GM18526 (cell line): ENCODE data around the gene RAB13.
A peak's percentile ranks its signal among the peaks of the same experiment; 100 is the strongest.

ENCODE experiments used
- POLR2A ChIP-seq: IDR thresholded peaks from 3 replicates; pipeline ENCODE4 v1.6.1; 2011; ENCODE audit not compliant: insufficient read length; ENCODE audit errors: extremely low read depth

RAB13 gene

DNA sequence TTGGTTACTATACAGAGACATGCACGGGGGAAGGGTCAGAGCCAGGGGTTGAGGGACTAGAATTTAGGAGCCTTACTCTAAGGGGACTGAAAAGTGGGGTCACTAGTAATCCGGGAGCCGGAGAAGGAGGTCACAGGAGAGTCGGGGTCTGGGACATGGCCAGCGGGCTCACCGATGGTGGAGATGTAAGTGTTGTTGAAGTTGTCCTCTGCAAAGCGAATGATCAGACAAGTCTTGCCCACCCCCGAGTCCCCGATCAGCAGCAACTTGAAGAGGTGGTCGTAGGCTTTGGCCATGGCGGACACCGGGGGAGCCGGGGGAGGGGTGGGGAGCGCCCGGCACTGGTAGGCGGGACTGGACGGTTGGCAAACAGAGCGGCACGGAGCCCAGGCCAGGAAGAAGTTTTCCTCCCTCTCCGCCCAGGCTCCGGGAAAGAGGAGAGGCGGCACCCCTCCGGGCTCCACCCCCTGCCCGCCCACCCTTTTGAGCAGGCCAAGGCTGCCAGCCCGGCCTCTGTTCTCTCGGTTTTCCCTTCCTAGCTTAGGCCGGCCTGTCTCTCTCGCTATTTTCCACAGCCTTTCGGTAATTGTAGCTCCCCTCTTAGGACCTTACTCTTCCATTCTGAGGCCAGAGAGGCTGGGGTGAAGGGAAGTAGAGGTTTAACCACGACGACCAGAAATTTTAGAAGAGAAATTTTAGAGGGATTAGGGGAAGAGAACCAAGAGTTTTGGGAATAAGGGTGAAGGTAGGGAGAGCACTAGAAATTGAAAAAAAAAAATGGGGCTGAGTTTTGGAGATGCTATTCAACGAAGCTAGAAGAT is at the start of gene RAB13:
TSS of gene RAB13 (minus strand) at position 399 of the 821 bp plus-strand sequence. CDS start at position 296, 103 bp downstream.
- no peak for TF ChIP-seq POLR2A

- TF ChIP-seq POLR2A = no peak
These were observed 33.8 kb upstream of the RAB13 start for GRCh38 chr1:154019940-154020339.

- TF ChIP-seq POLR2A = no peak
These were observed 33.1 kb upstream of the RAB13 start for GRCh38 chr1:154019269-154019668.

- TF ChIP-seq POLR2A = no peak
These were observed 28.2 kb upstream of the RAB13 start for GRCh38 chr1:154014154-154014907.

- TF ChIP-seq POLR2A = no peak
These were observed 26.0 kb upstream of the RAB13 start for GRCh38 chr1:154012129-154012528.

- TF ChIP-seq POLR2A = no peak
These were observed 20.0 kb upstream of the RAB13 start for GRCh38 chr1:154006136-154006535.

GRCh38 chr1:154000420-154000819 is 14.3 kb upstream of the RAB13 start:
- no peak for TF ChIP-seq POLR2A

- no peak for TF ChIP-seq POLR2A
These were observed 9.5 kb upstream of the RAB13 start for GRCh38 chr1:153995640-153996039.

DNA sequence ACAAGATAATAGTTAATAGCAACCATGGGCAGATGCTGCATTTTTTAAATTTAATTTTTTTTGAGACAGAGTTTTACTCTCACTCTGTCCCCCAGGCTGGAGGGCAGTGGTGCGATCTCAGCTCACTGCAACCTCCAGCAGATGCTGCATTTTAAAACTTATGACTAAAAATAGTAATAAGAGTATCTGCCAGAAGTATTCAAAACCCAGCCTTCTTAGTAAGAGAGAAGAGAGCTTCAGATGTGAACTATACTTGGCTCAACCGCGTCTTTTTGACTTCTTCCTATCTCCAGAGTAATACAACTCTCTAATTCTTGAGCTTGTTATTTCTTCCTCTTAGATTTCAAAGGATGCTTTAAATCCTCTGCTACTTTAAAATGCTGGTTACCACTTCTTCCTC is 9.1 kb upstream of the RAB13 start:
- no peak for TF ChIP-seq POLR2A

GRCh38 chr1:153991806-153992205 is 5.7 kb upstream of the RAB13 start:
- TF ChIP-seq POLR2A = no peak

DNA sequence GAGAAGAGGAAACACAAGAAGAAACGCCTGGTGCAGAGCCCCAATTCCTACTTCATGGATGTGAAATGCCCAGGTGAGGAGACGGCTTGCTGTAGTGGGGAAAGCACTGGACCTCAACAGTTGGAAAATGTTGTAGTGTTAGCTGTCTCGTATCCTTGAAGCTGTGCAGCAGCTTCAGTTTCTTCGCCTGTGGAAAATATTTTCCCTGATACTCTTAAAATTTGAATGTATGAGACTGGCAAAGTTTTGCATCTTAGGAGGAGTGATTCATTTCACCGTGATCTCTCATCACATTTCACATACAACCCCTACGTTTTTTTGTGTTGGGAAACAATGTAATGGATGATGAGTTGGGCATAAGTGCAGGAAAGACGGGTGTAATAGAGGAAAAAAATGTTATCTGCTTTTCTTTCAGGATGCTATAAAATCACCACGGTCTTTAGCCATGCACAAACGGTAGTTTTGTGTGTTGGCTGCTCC is 5.1 kb upstream of the RAB13 start:
- no peak for TF ChIP-seq POLR2A

DNA sequence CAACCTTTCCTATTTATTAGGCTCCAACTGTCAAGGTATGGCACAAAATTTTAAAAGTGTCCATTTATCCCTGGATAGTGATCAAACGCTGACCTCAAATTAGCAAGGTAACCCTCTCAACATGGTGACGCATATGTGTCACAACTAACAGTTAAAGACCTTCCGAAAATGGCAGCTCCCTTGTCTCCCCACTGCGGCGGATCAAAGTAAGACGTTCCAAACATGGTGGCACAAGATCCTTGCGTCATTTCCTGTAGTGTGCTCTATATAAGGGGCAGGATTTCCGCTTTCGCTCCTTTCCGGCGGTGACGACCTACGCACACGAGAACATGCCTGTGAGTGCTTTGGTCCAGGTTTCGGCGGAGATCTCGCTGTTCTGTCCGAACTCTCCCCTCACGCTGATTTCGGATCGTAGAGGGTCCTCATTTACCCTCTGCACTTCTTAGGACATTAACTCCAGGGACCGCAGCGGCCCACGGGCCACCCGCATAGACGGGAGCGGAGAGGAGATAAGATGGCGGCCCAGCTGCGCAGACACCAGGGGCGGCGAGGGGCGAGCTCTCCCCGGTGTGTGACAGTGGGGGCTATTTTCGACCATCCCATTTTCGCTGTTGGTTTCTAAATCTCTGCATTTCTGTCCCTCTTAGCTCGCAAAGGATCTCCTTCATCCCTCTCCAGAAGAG is 4.5 kb upstream of the RAB13 start, which contains the start of gene RPS27:
TSS of gene RPS27 (plus strand) at position 295 of the 683 bp plus-strand sequence. CDS start at position 330, 35 bp downstream.
- TF ChIP-seq POLR2A = peak; percentile 100

GRCh38 chr1:153987621-153988020 is 1.5 kb upstream of the RAB13 start:
- no peak for TF ChIP-seq POLR2A

GRCh38 chr1:153985341-153985912 is 712 bp downstream of the RAB13 start:
- TF ChIP-seq POLR2A = no peak
